RPMI7951 (cell line): Measurements from ENCODE around the gene SLC5A11. TPM values are rescaled to one million over a fixed set of nuclear protein-coding genes. Genes with fewer than 3 reads are reported as not detected.
A peak's percentile ranks its signal among the peaks of the same experiment; 100 is the strongest.
"Not testable (repeated sequence)": the region's sequence is repeated elsewhere in the genome, so short reads cannot be mapped to it uniquely, and the experiment has no call there.

Experiments
- DNase-seq: peaks from one replicate; pipeline ENCODE4 v3.0.0-alpha.2; 2012; ENCODE audit warnings: low read depth
- total RNA-seq: library from RNA; depleted of rRNA; stranded (reverse); fragments of >200 nt; shearing (Covaris generic); gene quantifications from 2 replicates; pipeline ENCODE4 v1.2.3, GENCODE V29; 2014; rRNA removed

The SLC5A11 gene, protein sequence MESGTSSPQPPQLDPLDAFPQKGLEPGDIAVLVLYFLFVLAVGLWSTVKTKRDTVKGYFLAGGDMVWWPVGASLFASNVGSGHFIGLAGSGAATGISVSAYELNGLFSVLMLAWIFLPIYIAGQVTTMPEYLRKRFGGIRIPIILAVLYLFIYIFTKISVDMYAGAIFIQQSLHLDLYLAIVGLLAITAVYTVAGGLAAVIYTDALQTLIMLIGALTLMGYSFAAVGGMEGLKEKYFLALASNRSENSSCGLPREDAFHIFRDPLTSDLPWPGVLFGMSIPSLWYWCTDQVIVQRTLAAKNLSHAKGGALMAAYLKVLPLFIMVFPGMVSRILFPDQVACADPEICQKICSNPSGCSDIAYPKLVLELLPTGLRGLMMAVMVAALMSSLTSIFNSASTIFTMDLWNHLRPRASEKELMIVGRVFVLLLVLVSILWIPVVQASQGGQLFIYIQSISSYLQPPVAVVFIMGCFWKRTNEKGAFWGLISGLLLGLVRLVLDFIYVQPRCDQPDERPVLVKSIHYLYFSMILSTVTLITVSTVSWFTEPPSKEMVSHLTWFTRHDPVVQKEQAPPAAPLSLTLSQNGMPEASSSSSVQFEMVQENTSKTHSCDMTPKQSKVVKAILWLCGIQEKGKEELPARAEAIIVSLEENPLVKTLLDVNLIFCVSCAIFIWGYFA
- total RNA-seq: not detected in 2 replicates

DNA sequence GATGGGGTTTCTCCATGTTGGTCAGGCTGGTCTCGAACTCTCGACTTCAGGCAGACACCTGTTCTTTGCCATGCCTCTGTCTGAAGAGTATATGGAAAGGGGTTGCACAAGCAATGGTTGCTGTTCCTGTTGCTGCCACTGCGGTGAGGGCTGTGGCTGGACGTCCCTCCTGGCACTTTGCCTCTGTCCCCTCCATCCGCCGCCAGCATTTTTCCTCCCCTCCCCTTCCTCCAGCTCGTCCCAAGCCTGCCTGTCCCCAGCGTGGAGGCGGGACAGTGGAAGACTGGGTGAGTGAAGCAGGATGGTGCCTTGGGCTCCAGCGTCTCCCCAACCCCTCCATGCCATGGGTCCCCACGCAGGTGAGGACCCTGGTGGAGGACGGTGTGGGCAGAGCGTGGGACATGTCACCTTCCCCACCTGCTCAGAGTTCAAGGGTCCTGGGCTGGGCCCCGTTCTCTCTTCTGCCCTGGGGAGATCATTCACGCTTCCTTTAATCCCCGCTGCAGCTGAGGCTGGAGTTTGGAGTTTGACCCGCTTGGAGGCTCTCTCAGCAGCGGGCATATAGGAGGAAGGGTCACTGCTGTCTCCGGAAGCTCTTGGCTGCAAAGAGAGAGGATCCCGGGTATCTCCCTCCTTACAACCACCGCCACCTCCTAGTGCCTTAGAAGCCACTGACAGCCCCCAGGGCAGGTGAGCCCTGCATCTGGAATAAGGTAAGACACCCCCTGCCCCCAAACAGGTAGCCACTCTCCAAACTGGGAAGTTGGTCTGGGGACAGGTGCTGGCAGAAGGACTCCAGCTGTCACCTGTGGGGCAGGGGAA, at the start of gene SLC5A11:
Gene SLC5A11 (plus strand): TSS at position 238 of the 822 bp plus-strand sequence. CDS start 12,681 bp downstream, outside the sequence.
- no peak for DNase-seq

GRCh38 chr16:24800586-24800985, 45.2 kb upstream of the SLC5A11 start:
- DNase-seq: peak; percentile 15

DNA sequence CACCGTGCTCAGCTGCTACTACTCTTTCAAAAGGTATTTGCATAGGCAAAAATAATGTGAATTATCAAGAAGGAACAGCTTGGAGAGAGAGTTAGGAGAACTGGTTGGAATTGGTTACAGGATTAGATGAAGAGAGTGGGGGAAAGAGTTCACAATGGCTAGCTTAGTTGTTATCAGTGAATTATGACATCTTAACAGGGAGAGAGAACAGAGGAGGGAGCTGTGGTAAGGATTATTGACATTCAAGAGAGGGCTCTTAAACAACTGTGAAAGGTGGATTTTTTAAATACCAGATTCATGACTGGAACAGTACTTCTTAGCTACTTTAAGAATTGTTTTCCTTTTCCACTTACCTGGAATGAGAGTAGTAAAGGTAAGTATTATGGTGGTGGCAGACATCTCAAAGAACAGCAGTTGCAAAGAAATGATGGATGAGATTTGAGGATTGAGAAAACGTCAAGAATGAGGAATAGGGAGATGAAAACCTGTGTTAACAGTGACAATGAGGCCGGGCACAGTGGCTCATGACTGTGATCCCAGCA, 43.9 kb upstream of the SLC5A11 start:
- DNase-seq: no peak

GRCh38 chr16:24805484-24805883, 40.3 kb upstream of the SLC5A11 start:
- DNase-seq: no peak

- DNase-seq: no peak
Observed at GRCh38 chr16:24807301-24807700, 38.5 kb upstream of the SLC5A11 start.

DNA sequence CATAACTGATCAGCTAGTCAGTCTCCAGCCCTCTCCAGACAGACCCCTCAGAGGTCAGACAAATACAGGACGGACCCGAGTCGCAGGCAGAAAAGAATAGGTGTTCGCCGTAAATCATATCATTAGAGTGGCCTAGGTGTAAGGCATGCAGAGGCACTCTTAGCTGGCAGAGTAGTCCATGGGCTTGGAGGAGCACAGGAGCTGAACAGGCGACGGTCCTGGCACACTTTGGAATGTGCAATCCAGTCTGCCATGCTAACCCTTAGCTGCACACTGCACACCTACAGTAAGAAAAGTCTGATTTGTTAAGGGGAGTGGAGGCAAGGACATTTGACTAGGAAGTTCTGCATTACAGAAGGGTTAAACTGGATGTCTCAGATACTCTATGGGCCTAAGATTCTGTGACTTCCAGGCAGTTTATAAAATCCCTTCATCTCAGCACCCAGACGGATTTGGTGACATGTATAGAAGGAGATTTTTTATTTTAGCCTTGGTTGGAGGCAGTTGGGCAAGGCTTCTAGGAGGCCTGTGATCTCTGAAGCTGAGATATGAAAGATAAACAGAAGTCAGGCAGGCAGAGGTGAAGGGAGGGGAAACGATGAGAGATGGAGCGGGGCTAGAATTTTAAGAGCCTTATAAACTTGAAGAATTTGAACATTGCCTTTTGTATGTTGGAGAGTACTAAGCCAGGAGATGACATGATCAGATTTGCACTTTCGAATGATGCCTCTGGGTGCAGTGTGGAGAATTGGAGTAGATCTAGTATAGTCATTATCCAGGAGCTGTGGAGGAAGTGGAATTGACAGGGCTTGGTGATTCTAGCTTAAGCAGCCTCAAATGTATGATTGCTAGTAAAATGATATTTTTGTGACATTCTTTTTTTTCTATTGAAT, 34.6 kb upstream of the SLC5A11 start:
- no peak for DNase-seq

GRCh38 chr16:24812813-24813212, 33.0 kb upstream of the SLC5A11 start:
- not testable (repeated sequence) for DNase-seq

- no peak for DNase-seq
Observed at GRCh38 chr16:24815021-24815420, 30.7 kb upstream of the SLC5A11 start.

GRCh38 chr16:24816688-24817087, 29.1 kb upstream of the SLC5A11 start:
- DNase-seq: no peak

DNA sequence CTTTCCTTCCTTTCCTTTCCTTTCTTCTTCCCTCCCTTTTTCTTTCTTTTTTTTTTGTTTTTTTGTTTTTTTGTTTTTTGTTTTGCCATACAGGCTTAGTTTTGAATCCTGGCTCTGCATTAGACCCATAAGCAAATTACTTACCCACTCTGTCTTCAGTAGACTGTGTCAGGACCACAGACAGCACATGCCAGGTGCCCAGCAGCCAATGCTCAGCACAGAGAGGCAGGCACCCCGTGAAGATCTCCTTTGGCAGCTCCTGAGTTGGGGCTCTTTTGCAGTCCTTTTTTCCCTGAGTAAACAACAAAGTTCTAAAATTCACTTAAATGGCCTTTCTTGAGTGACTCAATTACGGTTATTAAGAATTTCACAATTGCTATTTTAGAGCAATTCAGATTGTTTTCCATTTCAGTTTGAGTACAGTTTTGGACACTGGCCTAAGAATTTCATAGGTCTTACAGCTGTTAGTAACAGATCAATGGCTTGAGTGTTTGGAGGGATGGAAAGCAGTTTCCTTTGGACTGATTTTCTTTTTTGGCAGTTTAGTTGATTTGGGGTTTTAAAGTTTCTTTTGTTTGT, 26.2 kb upstream of the SLC5A11 start:
- no peak for DNase-seq

GRCh38 chr16:24820522-24820921, 25.2 kb upstream of the SLC5A11 start:
- DNase-seq: peak; percentile 30

DNA sequence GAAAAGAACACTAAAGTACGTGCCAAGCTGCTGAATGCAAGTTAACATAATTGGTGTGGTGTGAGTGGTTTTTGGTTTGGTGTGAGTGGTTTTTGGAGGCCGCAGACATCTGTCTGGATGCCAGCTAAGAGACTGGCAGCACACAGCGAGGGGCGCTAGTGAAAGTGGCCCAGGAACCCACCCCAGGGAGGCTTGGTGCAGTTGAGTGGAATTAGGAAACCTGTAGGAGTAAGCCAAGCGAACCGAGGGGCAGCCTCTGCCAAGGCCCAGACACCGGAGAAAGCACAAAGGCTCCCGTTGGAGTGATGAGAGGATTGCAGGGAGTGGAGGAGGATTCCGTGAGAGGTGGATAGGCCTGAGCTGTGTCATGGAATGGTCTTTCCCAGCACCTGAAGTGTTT, 24.6 kb upstream of the SLC5A11 start:
- DNase-seq: no peak

- no peak for DNase-seq
Observed at GRCh38 chr16:24822542-24822941, 23.2 kb upstream of the SLC5A11 start.

DNA sequence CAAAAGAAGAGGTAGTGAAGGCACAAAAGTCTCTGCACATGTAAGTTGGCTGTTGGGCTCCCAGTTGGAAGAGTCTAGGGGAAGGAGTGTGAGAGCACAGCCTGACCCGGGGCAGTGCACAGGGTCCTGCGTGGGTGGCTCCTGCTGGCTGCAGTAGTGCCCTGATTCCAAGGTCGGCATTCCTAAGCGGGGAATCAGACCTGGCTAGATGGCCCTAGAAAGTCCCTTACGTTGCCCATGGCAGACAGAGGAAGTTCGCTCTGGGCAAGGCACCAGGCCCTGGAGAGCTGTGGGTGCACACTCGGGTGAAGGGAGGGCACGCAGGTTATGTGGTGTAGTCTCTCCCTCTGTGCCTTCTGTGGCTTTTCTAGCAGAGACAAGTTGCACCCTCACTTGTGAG, 22.8 kb upstream of the SLC5A11 start:
- DNase-seq: no peak

DNA sequence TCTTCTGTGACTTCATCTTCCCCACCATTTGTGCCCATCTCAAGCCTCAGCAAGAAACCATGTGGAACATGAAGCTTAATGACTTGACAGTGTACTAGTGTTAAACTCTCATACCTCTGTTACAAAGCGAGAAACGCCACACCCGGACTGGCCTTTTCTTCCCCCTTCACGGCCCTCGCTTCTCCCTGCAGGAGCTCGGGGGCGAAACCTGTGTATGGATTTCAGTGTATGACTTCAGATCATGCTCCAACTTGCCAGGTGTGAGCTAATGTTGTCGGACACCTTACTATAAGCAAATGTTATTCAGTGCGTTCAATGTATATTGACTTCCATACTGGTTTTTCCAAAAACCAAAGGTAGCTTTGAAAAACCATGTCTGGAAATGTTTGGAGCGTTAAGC, 20.1 kb upstream of the SLC5A11 start:
- DNase-seq: no peak

DNA sequence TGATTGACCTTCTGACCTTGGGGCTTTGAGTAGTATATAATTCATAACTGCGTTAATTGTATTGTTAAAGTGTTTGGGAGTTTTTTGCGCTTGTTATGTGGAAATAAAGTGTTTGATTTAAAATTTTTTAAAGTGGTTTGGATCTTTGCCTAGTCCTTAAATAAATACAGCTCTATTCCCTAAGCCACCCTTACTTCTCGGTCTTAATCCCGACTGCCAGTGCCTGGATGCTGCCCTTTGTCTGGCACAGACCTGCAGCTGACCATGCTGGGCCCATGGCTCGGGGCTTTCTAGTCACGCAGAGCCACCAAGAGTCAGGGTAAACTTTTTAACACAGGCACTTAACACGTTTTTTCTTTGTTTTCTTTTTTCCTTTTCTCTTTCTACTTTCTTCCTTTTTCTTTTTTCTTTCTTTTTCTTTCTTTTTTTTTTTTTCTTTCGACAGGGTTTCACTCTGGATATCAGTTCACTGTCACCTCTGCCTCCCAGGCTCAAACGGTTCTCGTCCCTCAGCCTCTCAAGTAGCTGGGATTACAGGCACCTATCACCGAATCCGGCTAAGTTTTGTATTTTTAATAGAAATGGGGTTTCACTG, 19.6 kb upstream of the SLC5A11 start:
- no peak for DNase-seq

GRCh38 chr16:24826817-24827566, 18.8 kb upstream of the SLC5A11 start:
- DNase-seq: no peak

GRCh38 chr16:24829153-24829552, 16.6 kb upstream of the SLC5A11 start:
- no peak for DNase-seq

GRCh38 chr16:24833352-24833751, 12.4 kb upstream of the SLC5A11 start:
- DNase-seq: no peak
